Adrenal gland (tissue), 12 donors: Measurements from ENCODE around the gene VIPR1. TPM values are rescaled to one million over a fixed set of nuclear protein-coding genes. Genes with fewer than 3 reads are reported as not detected.

Source experiments
- DNase-seq, 7 donors: peaks; one replicate each; pipeline ENCODE4 v3.0.0-alpha.2; 2019 to 2020
- H3K27ac ChIP-seq, 5 donors: fragments of 200-600 bp; sonication (generic) in 4 of 5; 1 replicate in 3 of 5; 2 replicates in 2 of 5; pipeline versions ENCODE4 v1.5.1 to v1.8.0; 2016 to 2020; ENCODE audit warnings: mild to moderate bottlenecking in 1 of 5
- H3K27me3 ChIP-seq: fragments of 200-600 bp; 2 replicates; pipeline ENCODE4 v1.8.0; 2021
- H3K36me3 ChIP-seq, 2 donors: fragments of 200-600 bp; replicated peaks in 1 of 2; 1 replicate in 1 of 2; 2 replicates in 1 of 2; pipeline versions ENCODE4 v1.5.1 to v1.8.0; 2018 to 2022
- H3K4me1 ChIP-seq, 2 donors: fragments of 200-600 bp; replicated peaks in 1 of 2; 1 replicate in 1 of 2; 2 replicates in 1 of 2; pipeline versions ENCODE4 v1.5.1 to v1.8.0; 2018 to 2021
- H3K4me3 ChIP-seq, 4 donors: fragments of 200-600 bp; sonication (generic) in 3 of 4; one replicate each; pipeline ENCODE4 v1.5.1; 2016 to 2018
- H3K9me3 ChIP-seq, 3 donors: fragments of 200-600 bp; sonication (generic) in 1 of 3; replicated peaks in 1 of 3; 1 replicate in 2 of 3; 2 replicates in 1 of 3; pipeline versions ENCODE4 v1.5.1 to v1.8.0; 2016 to 2021
- POLR2A ChIP-seq, 2 donors: fragments of 450-650 bp; IDR thresholded peaks; one replicate each; pipeline ENCODE4 v1.6.1; 2017; ENCODE audit warnings: antibody characterized with exemption in 2 of 2, mild to moderate bottlenecking in 2 of 2, moderate library complexity in 1 of 2
- WGBS, 4 donors: extraction: QIAGEN DNeasy Blood & Tissue Kit in 2 of 4; methylation state at CpG; one replicate each; pipeline versions ENCODE4 v1.1.5 to v1.1.7; 2013 to 2017; 5-methylcytosine and 5-hydroxymethylcytosine counted together
- intact Hi-C, 2 donors: fragments of 100-400 bp; cut with DNase I; formaldehyde crosslinking; loops; one replicate each; pipeline versions ENCODE4 v1.14.1 to v1.15.0; 2022 to 2023
- polyA plus RNA-seq, 3 donors: library from polyadenylated mRNA; stranded (reverse); fragments of 200-250 nt in 2 of 3; fragments of 350-450 nt in 1 of 3; fragmentation: Illumina TruSeq in 1 of 3; extraction: RNeasy Lipid Tissue Mini Kit (QIAGEN cat#74804) in 1 of 3; gene quantifications; one replicate each; pipeline ENCODE4 v1.2.3, GENCODE V29; 2013 to 2014
- total RNA-seq, 9 donors: library from RNA; depleted of rRNA in 4 of 9; stranded (reverse); fragments of >200 nt in 4 of 9; fragments of 120-200 nt in 1 of 9; fragmentation: NEBNext Ultra II Directional in 1 of 9; extraction: Animal tissue kit (Norgen Biotek cat#: 25700) in 1 of 9; gene quantifications; one replicate each; pipeline versions ENCODE4 v1.1.0 to v1.2.4, GENCODE V29; 2013 to 2023
- TF ChIP-seq, protein P1 (sequence below), 6 experiments: fragments of 450-650 bp in 4 of 6; fragments of 200-600 bp in 2 of 6; sonication (generic) in 1 of 6; IDR thresholded peaks; 1 replicate in 5 of 6; 2 replicates in 1 of 6; pipeline versions ENCODE4 v1.5.1 to v1.8.0; 2016 to 2021; ENCODE audit warnings: antibody characterized with exemption in 6 of 6, mild to moderate bottlenecking in 2 of 6, moderate library complexity in 1 of 6
- donor health status: healthy with polysubstance abuse.
- donor health status: Bipolar disorder and iron deficiency.
- donor health status: DM: yes; HTN: yes; CAD: no.
- donor health status: DM: no; HTN: no; CAD: no.
- donor health status: DM: no; HTN: no; CAD: no.
- donor health status: DM: yes; HTN: yes; CAD: no.

VIPR1 gene
- total and polyA plus RNA-seq, 12 donors, result 0.55 to 24.4 (median 3.5) TPM

DNA sequence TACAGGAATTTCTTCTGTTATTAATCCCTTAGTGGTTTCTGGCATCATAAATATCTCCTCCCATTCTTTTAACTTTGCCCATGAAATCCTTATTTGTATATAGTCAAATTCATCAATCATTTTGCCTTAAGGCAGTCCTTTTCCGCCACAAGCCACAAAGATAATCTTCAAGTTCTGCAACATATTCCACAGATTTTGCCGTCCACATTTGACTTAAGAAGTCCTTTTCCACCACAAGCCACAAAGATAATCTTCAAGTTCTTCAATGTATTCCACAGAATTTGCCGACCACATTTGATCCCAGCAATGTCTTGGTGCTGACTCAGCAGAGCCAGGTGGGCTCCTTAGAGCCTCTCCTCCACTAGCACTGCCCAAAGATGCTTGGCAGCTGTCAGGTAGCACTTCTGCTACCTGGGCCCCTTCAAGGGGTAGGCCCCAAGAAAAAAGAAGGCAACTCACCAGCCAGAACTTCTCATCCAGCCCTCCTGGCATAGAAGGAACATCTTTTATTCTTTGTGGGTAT lies 44.3 kb downstream of the VIPR1 start:
- Histone ChIP-seq H3K9me3 (no peaks in the 10 kb centered on the region), H3K27ac (no peak overlapping the region), H3K27me3 (no peaks in the 10 kb centered on the region), H3K4me3 (no peak overlapping the region), H3K4me1 (no peaks in the 10 kb centered on the region), H3K36me3 (no peaks in the 10 kb centered on the region)
- TF ChIP-seq POLR2A (IDR thresholded peaks at IDR 0.05), result no peak
- TF ChIP-seq, protein P1, sequence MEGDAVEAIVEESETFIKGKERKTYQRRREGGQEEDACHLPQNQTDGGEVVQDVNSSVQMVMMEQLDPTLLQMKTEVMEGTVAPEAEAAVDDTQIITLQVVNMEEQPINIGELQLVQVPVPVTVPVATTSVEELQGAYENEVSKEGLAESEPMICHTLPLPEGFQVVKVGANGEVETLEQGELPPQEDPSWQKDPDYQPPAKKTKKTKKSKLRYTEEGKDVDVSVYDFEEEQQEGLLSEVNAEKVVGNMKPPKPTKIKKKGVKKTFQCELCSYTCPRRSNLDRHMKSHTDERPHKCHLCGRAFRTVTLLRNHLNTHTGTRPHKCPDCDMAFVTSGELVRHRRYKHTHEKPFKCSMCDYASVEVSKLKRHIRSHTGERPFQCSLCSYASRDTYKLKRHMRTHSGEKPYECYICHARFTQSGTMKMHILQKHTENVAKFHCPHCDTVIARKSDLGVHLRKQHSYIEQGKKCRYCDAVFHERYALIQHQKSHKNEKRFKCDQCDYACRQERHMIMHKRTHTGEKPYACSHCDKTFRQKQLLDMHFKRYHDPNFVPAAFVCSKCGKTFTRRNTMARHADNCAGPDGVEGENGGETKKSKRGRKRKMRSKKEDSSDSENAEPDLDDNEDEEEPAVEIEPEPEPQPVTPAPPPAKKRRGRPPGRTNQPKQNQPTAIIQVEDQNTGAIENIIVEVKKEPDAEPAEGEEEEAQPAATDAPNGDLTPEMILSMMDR (IDR thresholded peaks at IDR 0.05), result no peak
- intact Hi-C loops, result no loop called here
- WGBS, 4 donors, result 91 to 98% (median 95%) methylated on average over 3 of the region's 3 CpGs
- DNase-seq, result no peak

DNA sequence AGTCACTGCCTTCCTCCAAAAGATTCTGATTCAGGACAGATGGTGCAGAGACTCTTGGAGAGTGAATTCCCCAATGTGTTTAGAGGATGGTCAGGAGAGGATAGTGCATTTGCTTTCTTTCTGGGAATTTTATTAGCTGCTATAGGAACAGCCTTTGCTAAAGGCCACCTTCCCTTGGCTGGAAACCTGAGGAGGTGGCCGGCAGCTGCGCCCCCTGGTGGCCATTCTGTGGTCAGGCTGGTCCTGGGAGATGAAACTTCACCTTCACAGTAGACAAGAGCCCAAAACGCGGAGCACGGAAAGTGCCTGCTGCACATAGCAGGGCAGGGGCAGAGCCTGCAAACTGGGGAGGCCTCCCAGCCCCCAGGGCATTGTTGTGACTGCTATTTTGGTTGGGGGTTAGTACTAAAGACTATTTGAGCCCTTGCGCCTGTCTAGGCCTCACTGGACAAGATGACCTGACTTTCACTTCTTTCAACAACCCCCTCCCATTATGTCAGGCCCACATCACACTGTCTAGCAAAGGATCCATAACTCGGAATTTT lies 45.0 kb downstream of the VIPR1 start:
- TF ChIP-seq POLR2A (IDR thresholded peaks at IDR 0.05), result no peak
- TF ChIP-seq, protein P1 (IDR thresholded peaks at IDR 0.05), result peak; percentile 69 to 97 (median 87)
- intact Hi-C loops, result no loop called here
- H3K27ac ChIP-seq, result no peak overlapping the region
- H3K4me3 ChIP-seq, result no peak overlapping the region
- H3K36me3 ChIP-seq, result no peaks in the 10 kb centered on the region
- WGBS, 4 donors, result 36 to 54% (median 41%) methylated on average over 5 to 7 of the region's 7 CpGs
- H3K4me1 ChIP-seq, result no peaks in the 10 kb centered on the region
- H3K9me3 ChIP-seq, result no peaks in the 10 kb centered on the region
- no peaks in the 10 kb centered on the region for H3K27me3 ChIP-seq
- DNase-seq, result peak; percentile 54 to 85 (median 62)

DNA sequence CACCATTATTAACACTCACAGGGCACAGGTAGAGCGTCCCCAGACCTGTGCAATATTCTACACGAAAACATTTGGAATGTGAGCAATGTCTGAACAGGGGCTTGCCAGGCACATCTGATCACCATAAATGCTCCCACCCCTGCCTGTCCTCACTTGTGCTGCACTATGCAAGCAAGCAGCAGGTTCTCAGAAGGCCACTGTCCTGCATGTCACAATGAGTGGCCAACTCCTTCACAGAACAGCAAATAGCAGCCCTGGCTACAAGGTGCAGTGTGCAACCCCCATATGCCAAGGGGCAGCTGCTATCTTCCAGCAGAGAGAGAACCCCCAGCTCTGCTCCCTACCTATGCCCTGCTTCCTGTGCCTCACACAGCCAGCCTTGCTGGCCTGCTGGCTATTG lies 46.7 kb downstream of the VIPR1 start:
- Histone ChIP-seq H3K27ac (no peak overlapping the region), H3K9me3 (no peaks in the 10 kb centered on the region), H3K4me1 (no peaks in the 10 kb centered on the region), H3K27me3 (no peaks in the 10 kb centered on the region), H3K4me3 (no peak overlapping the region), H3K36me3 (peaks cover 0 to 10% of the 10 kb centered on the region in 2 donors)
- no peak for TF ChIP-seq POLR2A (IDR thresholded peaks at IDR 0.05)
- TF ChIP-seq, protein P1 (IDR thresholded peaks at IDR 0.05), result no peak
- intact Hi-C loops, result no loop called here
- WGBS, 4 donors, result 90 to 94% (median 90%) methylated on average over 2 of the region's 2 CpGs
- DNase-seq, result no peak

DNA sequence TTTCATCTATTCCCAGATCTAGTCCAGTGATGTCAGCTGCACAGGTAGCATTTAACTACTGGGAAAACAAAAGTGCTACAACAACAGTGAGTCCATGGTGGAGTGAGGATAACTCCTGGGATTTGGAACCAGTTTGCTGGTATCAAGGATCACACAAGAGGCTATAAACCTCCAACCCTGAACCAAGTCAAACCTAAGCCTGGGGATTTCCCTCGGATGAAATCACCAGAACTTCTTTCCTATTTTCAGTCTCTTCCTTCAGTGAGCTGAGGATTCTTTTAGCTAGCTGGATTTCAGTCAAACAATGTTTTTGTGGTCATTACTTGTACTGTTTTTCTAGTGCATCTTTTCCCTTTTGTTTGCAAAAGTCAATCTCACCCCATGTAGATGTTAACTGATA lies 47.8 kb downstream of the VIPR1 start:
- intact Hi-C loops, result no loop called here
- Histone ChIP-seq H3K9me3 (no peaks in the 10 kb centered on the region), H3K27ac (no peak overlapping the region), H3K4me1 (no peaks in the 10 kb centered on the region), H3K27me3 (no peaks in the 10 kb centered on the region), H3K36me3 (peaks cover 0 to 20% of the 10 kb centered on the region in 2 donors), H3K4me3 (no peak overlapping the region)
- no peak for TF ChIP-seq POLR2A (IDR thresholded peaks at IDR 0.05)
- 33 to 93% (median 88%) methylated on average over 1 of the region's 1 CpG for WGBS, 4 donors
- no peak for DNase-seq

DNA sequence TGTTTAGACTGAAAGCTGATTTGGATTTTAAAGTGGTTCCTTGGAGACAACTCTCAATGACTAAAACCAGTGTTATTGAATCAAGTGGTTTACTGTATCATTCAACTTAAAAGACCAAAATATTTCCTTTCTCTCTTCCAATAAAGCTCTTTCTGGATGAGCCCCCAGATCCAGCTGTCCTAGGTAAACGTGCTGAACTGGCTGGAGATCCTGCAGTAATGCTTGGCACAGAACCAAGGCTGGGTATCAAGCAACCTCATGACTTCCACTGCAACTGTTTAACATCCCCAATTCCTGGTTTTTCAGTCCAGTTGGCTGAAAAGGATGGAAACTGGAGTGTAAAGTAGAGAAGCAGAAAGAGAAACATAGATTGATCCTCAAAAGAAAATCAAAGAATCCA lies 50.4 kb downstream of the VIPR1 start:
- peaks cover 0 to 46% of the 10 kb centered on the region in 2 donors for H3K36me3 ChIP-seq
- no peaks in the 10 kb centered on the region for H3K4me1 ChIP-seq
- TF ChIP-seq, protein P1 (IDR thresholded peaks at IDR 0.05), result no peak
- TF ChIP-seq POLR2A (IDR thresholded peaks at IDR 0.05), result no peak
- peak in 1 of 7 donors; percentile 51 for DNase-seq
- H3K27me3 ChIP-seq, result no peaks in the 10 kb centered on the region
- H3K4me3 ChIP-seq, result no peak overlapping the region
- H3K27ac ChIP-seq, result no peak overlapping the region
- H3K9me3 ChIP-seq, result no peaks in the 10 kb centered on the region
- WGBS, 4 donors, result 41 to 75% (median 53%) methylated on average over 1 of the region's 1 CpG
- intact Hi-C loops, result no loop called here
